Measurements from ENCODE around the gene RTP5. TPM values are rescaled to one million over a fixed set of nuclear protein-coding genes. Genes with fewer than 3 reads are reported as not detected.
A peak's percentile ranks its signal among the peaks of the same experiment; 100 is the strongest.

The RTP5 gene
- total and polyA plus RNA-seq, 11 donors = not detected

- peak overlapping the region; percentile 79 to 98 (median 90) for H3K27ac ChIP-seq
- peaks cover 4 to 44% (median 31%) of the 10 kb centered on the region in 12 donors for H3K4me1 ChIP-seq
- no peak for TF ChIP-seq POLR2A (IDR thresholded peaks at IDR 0.05)
- TF ChIP-seq, protein P1, sequence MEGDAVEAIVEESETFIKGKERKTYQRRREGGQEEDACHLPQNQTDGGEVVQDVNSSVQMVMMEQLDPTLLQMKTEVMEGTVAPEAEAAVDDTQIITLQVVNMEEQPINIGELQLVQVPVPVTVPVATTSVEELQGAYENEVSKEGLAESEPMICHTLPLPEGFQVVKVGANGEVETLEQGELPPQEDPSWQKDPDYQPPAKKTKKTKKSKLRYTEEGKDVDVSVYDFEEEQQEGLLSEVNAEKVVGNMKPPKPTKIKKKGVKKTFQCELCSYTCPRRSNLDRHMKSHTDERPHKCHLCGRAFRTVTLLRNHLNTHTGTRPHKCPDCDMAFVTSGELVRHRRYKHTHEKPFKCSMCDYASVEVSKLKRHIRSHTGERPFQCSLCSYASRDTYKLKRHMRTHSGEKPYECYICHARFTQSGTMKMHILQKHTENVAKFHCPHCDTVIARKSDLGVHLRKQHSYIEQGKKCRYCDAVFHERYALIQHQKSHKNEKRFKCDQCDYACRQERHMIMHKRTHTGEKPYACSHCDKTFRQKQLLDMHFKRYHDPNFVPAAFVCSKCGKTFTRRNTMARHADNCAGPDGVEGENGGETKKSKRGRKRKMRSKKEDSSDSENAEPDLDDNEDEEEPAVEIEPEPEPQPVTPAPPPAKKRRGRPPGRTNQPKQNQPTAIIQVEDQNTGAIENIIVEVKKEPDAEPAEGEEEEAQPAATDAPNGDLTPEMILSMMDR (IDR thresholded peaks at IDR 0.05) = no peak
- H3K9me3 ChIP-seq = no peaks in the 10 kb centered on the region
- DNase-seq (peak in 2 of 5 donors; percentile 17 to 51), ATAC-seq (peak in 2 of 4 donors; percentile 0 to 4)
- WGBS, 4 donors = 25 to 51% (median 41%) methylated on average over 6 to 9 of the region's 9 CpGs
- no peaks in the 10 kb centered on the region for H3K36me3 ChIP-seq
- intact Hi-C loops (cut with DNase I) = loop anchor here in 1 of 10 donors (5.0 kb wide), 1 partner anchor 47 kb away; no protein-coding TSS in a partner anchor
- peaks cover 0 to 22% (median 8%) of the 10 kb centered on the region in 9 donors for H3K27me3 ChIP-seq
- peak overlapping the region in 4 of 12 donors; percentile 37 to 50 (median 47) for H3K4me3 ChIP-seq
Observed at GRCh38 chr2:241859017-241859435, 10.5 kb upstream of the RTP5 start.

DNA sequence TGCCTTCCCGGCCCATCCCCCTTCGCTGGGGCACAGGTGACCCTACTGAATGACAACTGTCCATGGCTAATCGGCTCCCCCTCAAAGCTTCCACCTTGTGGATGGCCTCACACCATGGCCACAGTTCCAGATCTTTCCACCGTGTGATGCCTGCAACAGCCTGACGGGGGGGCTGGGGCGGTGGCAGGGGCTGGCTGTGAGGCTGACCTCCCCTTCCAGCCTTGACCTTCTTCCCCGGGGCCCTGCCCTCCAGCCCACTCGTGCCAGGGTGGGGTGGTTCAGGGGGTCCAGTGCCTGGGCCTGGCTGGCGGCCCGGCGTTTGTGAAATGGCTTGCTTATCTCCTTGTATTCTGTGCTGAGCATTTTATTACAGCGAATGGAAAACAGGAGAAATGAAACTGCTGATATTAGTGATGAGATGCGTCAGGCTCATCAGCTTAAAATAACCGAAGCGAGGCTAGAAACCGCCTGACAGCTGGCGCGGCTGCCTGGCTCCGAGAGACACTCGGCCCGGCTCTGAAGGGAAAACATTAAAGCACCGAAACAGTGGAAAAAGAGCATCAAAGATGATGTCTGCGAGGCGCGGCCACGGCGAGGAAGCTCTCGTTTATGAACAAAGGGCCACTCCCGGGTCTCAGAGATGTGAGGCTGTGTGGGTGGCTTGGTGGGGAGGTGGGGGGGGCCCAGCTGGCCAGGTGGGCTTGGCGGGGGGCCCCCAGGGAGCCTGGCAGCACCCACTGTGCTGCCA, 9.9 kb upstream of the RTP5 start:
- H3K4me3 ChIP-seq = peak overlapping the region in 11 of 12 donors; percentile 11 to 50 (median 38)
- intact Hi-C loops (cut with DNase I) = loop anchor here in 3 of 10 donors (5.0 to 10.0 kb wide), 3 partner anchors 47 to 127 kb away; partner anchors contain the start of gene D2HGDH (in 1 of the 3)
- H3K27ac ChIP-seq = peak overlapping the region; percentile 79 to 98 (median 90)
- H3K4me1 ChIP-seq = peaks cover under 1 to 38% (median 25%) of the 10 kb centered on the region in 12 donors
- 23 to 26% (median 23%) methylated on average over 27 to 30 of the region's 30 CpGs for WGBS, 4 donors
- ATAC-seq (peak; percentile 53 to 72 (median 64)), DNase-seq (peak; percentile 67 to 81 (median 74))
- peaks cover 0 to 27% (median 11%) of the 10 kb centered on the region in 9 donors for H3K27me3 ChIP-seq
- TF ChIP-seq POLR2A (IDR thresholded peaks at IDR 0.05) = peak in 1 of 2 donors; percentile 36
- TF ChIP-seq, protein P1 (IDR thresholded peaks at IDR 0.05) = peak in 5 of 12 donors; percentile 10 to 45 (median 29)
- no peaks in the 10 kb centered on the region for H3K36me3 ChIP-seq
- H3K9me3 ChIP-seq = no peaks in the 10 kb centered on the region

GRCh38 chr2:241860184-241861078, 9.1 kb upstream of the RTP5 start:
- peak in 3 of 5 donors; percentile 51 to 69 (median 53) for DNase-seq
- H3K9me3 ChIP-seq = no peaks in the 10 kb centered on the region
- intact Hi-C loops (cut with DNase I) = loop anchor here in 2 of 10 donors (5.0 to 10.0 kb wide), 2 partner anchors 106 to 128 kb away; partner anchors contain the start of gene D2HGDH (in 1 of the 2)
- H3K27ac ChIP-seq = peak overlapping the region; percentile 79 to 98 (median 90)
- peaks cover 0 to 31% (median 20%) of the 10 kb centered on the region in 12 donors for H3K4me1 ChIP-seq
- WGBS, 4 donors = 83 to 95% (median 84%) methylated on average over 7 to 10 of the region's 10 CpGs
- peak; percentile 37 to 52 (median 43) for ATAC-seq
- TF ChIP-seq POLR2A (IDR thresholded peaks at IDR 0.05) = no peak
- TF ChIP-seq, protein P1 (IDR thresholded peaks at IDR 0.05) = peak in 5 of 12 donors; percentile 4 to 30 (median 18)
- peaks cover 4 to 34% (median 11%) of the 10 kb centered on the region in 9 donors for H3K27me3 ChIP-seq
- H3K36me3 ChIP-seq = no peaks in the 10 kb centered on the region
- peak overlapping the region in 11 of 12 donors; percentile 11 to 50 (median 38) for H3K4me3 ChIP-seq

Measured in heart left ventricle (tissue), 16 donors.